HG02571 (cell line): ENCODE results near the gene RARS2.
"Not testable (repeated sequence)": the region's sequence is repeated elsewhere in the genome, so short reads cannot be mapped to it uniquely, and the experiment has no call there.

Experiments
- ATAC-seq: cut with Tn5 transposase; IDR thresholded peaks from one replicate; pipeline ENCODE4 v1.9.1; 2021; ENCODE audit warnings: mild to moderate bottlenecking, moderate library complexity; ENCODE audit not compliant: unreplicated experiment

The RARS2 gene

GRCh38 chr6:87589693-87590416 is at the start of gene RARS2, which contains the start of gene ORC3:
RARS2 (minus strand) TSS chr6:87589987; CDS start chr6:87589957, 30 bp downstream.
ORC3 (plus strand) TSS chr6:87590135; CDS start chr6:87590169, 34 bp downstream.
- peak; percentile 100 for ATAC-seq

DNA sequence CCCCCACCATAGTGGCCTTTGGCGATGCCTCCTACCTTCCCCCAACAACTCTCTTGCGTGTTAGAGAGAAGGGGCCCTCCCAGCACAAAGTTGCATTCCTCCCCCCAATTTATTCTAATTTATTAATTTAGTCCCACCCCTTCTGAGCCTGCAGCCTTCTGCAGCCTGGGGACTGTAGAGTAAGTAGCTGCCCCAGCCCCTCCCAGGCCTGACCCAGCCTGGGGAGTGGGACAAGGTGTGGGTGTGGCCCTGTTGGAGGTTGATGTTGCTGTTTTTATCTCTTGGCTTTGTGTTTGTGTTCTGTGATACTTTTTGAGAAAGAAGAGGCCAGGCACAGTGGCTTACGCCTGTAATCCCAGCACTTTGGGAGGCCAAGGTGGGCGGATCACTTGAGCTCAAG is 49.6 kb upstream of the RARS2 start:
- no peak for ATAC-seq

DNA sequence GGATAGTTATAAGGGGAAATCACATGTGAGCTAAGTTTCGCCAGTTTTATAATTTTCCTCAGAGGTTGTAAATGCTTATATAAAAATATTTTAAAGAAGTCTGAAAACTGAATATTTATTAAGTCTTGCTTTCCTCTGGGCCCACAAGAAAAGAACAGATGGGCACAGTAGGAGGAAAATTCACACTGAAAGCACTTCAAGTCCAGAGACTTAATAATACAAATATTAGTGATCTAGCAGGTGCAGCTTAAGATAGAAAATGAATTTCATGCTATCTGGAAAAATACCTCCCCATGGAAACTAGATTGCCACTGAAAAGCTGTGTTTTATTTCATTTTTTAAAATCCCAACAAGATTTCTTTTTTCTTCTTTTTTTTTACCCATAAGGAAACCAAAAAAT is 47.3 kb upstream of the RARS2 start:
- ATAC-seq = no peak

DNA sequence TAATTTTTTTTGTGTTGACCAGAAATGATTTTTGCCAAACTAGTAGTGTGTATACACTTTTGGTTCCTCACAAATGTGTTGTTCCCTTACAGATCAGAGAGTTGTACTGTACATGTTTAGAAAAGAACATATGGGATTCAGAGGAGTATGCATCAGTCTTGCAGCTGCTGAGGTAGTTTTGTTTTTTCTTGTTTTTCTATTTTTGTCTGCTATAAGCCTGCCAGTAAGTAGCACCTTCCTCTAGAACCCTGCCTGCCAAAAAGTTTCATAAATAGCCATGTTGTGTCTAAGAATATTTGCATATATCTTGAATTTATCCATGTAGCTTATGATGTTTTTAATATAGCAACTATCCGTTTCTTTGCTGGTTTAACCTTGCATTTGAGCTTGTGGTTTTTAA is 46.5 kb upstream of the RARS2 start:
- no peak for ATAC-seq

- no peak for ATAC-seq
Observed at GRCh38 chr6:87633851-87634250, 44.1 kb upstream of the RARS2 start.

DNA sequence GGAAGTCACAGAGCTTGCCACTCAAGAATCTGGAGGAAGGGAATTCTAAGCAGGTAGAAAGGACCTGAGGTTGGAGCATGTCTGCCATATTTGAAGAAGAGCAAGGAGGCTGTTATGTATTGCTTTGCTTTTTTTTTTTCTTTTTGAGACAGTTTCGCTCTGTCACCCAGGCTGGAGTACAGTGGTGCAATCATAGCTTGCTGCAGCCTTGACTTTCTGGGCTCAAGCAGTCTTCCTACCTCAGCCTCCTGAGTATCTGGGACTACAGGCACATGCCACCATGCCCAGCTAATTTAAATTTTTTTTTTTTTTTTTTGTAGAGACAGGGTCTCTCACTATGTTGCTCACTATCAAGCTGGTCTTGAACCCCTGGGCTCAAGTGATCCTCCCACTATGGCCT is 41.0 kb upstream of the RARS2 start:
- no peak for ATAC-seq

DNA sequence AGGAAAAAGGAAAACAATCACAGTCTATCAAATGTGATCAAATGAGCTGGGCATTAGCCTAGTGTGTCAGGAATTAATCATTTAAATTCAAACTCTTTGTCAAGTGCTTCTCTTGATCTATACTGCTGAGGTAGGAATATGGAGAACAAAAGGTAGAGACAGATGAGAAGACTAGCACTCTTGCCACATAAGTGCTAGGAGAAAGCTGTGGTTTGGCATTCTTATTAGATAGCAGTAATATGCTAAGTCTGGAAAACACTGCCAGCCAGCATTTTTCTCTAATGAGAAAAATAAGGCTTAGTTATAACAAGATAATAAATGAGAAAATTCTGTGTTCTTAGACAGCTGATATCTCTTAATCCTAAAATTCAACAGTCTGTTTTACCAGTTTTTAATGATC is 39.1 kb upstream of the RARS2 start:
- no peak for ATAC-seq

DNA sequence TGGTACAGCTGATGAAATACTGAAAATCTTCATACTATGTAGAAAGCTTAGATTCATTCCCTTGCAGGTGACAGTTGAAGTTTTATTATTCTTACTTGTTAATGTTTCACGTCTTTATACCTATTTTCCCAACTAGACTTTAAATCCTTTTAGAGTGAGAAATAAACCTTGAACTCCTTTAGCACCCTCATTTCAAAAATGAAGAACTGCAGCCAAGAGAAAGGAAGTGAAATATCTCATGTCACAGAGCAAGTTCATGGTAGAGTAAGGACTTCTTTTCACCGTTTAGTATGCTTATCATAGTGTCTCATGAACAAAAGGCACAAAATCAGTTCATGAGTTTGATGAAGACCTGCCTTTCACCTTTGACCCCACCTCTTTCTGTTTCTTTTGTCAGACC is 38.6 kb upstream of the RARS2 start:
- no peak for ATAC-seq

DNA sequence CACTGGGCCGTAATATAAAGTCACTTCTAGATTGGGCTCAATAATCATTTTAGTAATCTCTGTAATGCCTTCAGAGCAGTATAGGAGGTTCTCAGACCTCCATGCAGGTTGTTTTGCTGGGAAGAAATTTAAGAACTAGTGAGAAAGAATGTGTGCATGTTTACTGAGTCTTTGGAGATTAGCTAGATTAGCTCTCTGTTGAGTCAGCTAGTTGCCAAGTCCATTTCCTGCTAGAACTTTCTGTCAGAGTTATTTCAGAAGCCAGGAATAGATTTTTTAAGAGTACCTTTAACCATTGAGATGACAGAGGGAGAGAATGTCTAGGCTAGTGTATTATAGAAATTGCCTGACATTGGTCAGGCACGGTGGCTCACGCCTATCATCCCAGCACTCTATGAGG is 33.5 kb upstream of the RARS2 start:
- ATAC-seq = no peak

DNA sequence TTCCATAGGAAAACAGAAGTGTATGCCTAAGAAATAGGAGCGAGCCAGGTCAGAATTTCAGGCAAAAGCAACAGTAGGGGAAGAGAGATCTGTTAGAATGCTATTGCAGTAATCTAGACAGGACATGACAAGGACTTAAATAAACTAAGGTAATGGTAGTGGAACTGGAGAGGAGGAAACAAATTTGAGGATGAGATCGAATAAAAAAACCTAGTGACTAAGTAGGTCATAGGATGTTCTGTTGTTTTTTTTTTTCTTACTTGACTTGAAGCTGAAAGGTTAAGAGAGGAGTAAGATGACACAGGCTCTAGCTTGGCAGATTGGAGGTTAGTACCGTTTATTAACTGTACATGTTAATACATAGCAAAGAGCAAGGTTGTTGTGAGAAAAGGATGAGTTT is 28.7 kb upstream of the RARS2 start:
- no peak for ATAC-seq

DNA sequence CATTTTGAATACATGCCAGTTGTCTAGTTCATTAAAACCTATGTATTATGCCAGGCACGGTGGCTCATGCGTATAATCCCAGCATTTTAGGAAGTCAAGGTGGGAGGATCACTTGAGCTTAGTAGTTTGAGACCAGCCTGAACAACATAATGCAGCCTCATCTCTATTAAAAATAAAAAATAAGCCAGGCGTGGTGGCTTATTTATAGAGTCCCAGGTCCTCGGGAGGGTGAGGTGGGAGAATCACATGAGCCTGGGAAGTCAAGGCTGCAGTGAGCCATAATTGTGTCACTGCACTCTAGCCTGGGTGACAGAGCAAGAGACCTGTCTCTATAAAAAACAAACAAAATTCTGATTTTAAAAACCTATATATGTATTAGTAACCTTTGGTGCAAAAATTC is 27.6 kb upstream of the RARS2 start:
- no peak for ATAC-seq

DNA sequence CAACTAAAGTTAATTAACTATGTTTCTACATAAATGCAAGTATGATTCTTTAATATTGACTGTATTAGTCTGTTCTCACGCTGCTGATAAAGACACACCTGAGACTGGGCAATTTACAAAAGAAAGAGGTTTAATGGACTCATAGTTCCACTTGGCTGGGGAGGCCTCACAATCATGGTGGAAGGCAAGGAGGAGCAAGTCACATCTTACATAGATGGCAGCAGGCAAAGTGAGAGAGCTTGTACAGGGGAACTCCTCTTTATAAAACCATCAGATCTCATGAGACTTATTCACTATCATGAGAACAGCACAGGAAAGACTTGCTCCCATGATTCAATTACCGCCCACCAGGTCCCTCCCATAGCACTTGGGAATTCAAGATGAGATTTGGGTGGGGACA is 23.2 kb upstream of the RARS2 start:
- not testable (repeated sequence) for ATAC-seq

- ATAC-seq = no peak
Observed at GRCh38 chr6:87608802-87609201, 19.0 kb upstream of the RARS2 start.

- ATAC-seq = no peak
Observed at GRCh38 chr6:87606199-87606598, 16.4 kb upstream of the RARS2 start.

- ATAC-seq = no peak
Observed at GRCh38 chr6:87600576-87600975, 10.8 kb upstream of the RARS2 start.

- ATAC-seq = no peak
Observed at GRCh38 chr6:87590990-87591389, 1.2 kb upstream of the RARS2 start.

- no peak for ATAC-seq
Observed at GRCh38 chr6:87590417-87590880, 662 bp upstream of the RARS2 start.

DNA sequence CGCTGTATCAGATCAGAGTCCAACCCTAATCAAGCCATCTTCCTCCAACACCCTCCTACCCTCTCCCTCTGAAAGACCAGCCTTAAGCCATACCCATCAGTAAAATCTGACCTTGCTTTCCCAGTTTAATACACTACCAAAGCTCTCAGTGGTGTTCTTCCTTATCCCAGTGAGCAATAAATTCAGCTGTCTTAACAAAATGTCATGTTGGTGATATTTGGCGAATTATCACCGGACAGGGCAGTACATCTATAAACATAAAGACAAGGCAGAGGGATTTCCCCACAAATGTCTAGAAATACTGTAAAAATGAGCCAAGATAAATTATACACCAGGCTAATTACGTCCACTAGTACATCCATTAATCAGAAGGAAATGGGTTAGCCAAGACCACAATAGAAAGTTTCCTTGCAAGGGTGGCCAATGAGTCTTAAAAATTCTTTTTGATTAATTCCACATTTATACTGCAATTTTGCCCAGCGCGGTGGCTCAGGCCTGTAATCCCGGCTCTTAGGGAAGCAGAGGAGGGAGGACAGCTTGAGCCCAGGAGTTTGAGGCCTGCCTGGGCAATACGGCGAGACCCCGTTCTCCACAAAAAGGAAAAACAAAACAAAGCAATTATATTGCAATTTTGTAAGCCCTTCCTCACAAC is 905 bp downstream of the RARS2 start:
- no peak for ATAC-seq

- no peak for ATAC-seq
Observed at GRCh38 chr6:87586371-87587077, 3.3 kb downstream of the RARS2 start.

- no peak for ATAC-seq
Observed at GRCh38 chr6:87583822-87584221, 6.0 kb downstream of the RARS2 start.

GRCh38 chr6:87575423-87575822 is 14.4 kb downstream of the RARS2 start:
- no peak for ATAC-seq
